H1 (cell line): Measurements from ENCODE around the gene SMARCB1. TPM values are rescaled to one million over a fixed set of nuclear protein-coding genes. Genes with fewer than 3 reads are reported as not detected.

ENCODE experiments used
- CTCF ChIA-PET: fragments of 300-600 bp; sonication (Branson Sonifier 250); formaldehyde crosslinking; loops from one replicate; lab custom pipeline; 2021; ENCODE audit not compliant: partially characterized antibody; lab: Charles Lee
- POLR2A ChIA-PET: fragments of 300-600 bp; sonication (Branson Sonifier 250); formaldehyde crosslinking; loops from one replicate; lab custom pipeline; 2021; ENCODE audit warnings: inconsistent platforms; ENCODE audit not compliant: partially characterized antibody; lab: Charles Lee
- DNase-seq, 2 experiments: peaks; one replicate each; pipeline versions ENCODE4 v3.0.0 to v3.0.0-alpha.2; 2010 to 2022; ENCODE audit warnings: low spot score in 2 of 2, low read depth in 1 of 2, mixed read lengths in 1 of 2
- FAIRE-seq: peaks from 2 replicates; lab custom pipeline; 2011; peaks lifted over from hg19 to GRCh38; lab: Jason Lieb, UNC
- H2AFZ ChIP-seq: 2 replicates; pipeline ENCODE4 v1.8.1; 2012; ENCODE audit warnings: low read length, inconsistent platforms
- H2AK5ac ChIP-seq: 2 replicates; pipeline ENCODE4 v1.6.1; 2013; ENCODE audit warnings: low read depth, low read length
- H2BK120ac ChIP-seq: replicated peaks from 2 replicates; pipeline ENCODE3; 2013; ENCODE audit warnings: low read depth, low read length, inconsistent platforms
- H2BK12ac ChIP-seq: 2 replicates; pipeline ENCODE4 v1.6.1; 2013; ENCODE audit warnings: low read depth, low read length
- H2BK15ac ChIP-seq: 2 replicates; pipeline ENCODE4 v1.6.1; 2013; ENCODE audit warnings: low read length
- H2BK20ac ChIP-seq: 2 replicates; pipeline ENCODE4 v1.6.1; 2013; ENCODE audit warnings: low read length
- H2BK5ac ChIP-seq: 2 replicates; pipeline ENCODE4 v1.6.1; 2013; ENCODE audit warnings: low read depth, low read length
- H3K14ac ChIP-seq: 2 replicates; pipeline ENCODE4 v1.6.1; 2013; ENCODE audit warnings: inconsistent platforms; ENCODE audit not compliant: insufficient read length
- H3K18ac ChIP-seq: 2 replicates; pipeline ENCODE4 v1.6.1; 2013; ENCODE audit warnings: low read length; ENCODE audit errors: extremely low read depth
- H3K23ac ChIP-seq: 2 replicates; pipeline ENCODE4 v1.6.1; 2013; ENCODE audit warnings: inconsistent platforms; ENCODE audit not compliant: insufficient read length
- H3K23me2 ChIP-seq: 2 replicates; pipeline ENCODE4 v1.6.1; 2013; ENCODE audit warnings: low read depth, low read length
- H3K27ac ChIP-seq: 2 replicates; pipeline ENCODE4 v1.6.1; 2011; ENCODE audit warnings: low read depth, low read length, inconsistent platforms
- H3K27me3 ChIP-seq, 4 experiments: replicated peaks in 1 of 4; 1 replicate in 1 of 4; 2 replicates in 3 of 4; pipeline versions ENCODE4 v1.6.1 to v1.8.1; 2011 to 2013; ENCODE audit warnings: low read length in 3 of 4, mild to moderate bottlenecking in 3 of 4, inconsistent platforms in 2 of 4, mixed read lengths in 2 of 4, moderate library complexity in 1 of 4; ENCODE audit not compliant: control insufficient read depth in 3 of 4, insufficient read depth in 3 of 4; ENCODE audit errors: extremely low read depth in 1 of 4
- H3K36me3 ChIP-seq, 4 experiments: 2 replicates each; pipeline versions ENCODE4 v1.6.1 to v1.8.1; 2011 to 2013; ENCODE audit warnings: mild to moderate bottlenecking in 4 of 4, low read length in 3 of 4, moderate library complexity in 2 of 4, control low read depth in 1 of 4, inconsistent platforms in 1 of 4; ENCODE audit not compliant: insufficient read depth in 4 of 4, control insufficient read depth in 2 of 4
- H3K4ac ChIP-seq: replicated peaks from 2 replicates; pipeline ENCODE3; 2013; ENCODE audit warnings: low read length, low read depth, mixed read lengths, inconsistent platforms; ENCODE audit not compliant: insufficient read length
- H3K4me1 ChIP-seq, 4 experiments: replicated peaks in 1 of 4; 1 replicate in 1 of 4; 2 replicates in 3 of 4; pipeline versions ENCODE4 v1.6.1 to v1.8.1; 2011 to 2013; ENCODE audit warnings: low read length in 3 of 4, inconsistent platforms in 2 of 4, mixed read lengths in 1 of 4; ENCODE audit not compliant: insufficient read depth in 4 of 4, control insufficient read depth in 3 of 4
- H3K4me2 ChIP-seq, 2 experiments: 2 replicates each; pipeline versions ENCODE4 v1.6.1 to v1.8.1; 2011 to 2013; ENCODE audit warnings: low read depth in 2 of 2, low read length in 2 of 2, control low read depth in 1 of 2, inconsistent platforms in 1 of 2, mild to moderate bottlenecking in 1 of 2; ENCODE audit not compliant: insufficient read depth in 1 of 2
- H3K4me3 ChIP-seq, 4 experiments: fragments of 200-600, 300-600 bp in 1 of 4; sonication (generic), shearing (Covaris generic), sonication (Bioruptor Twin) in 1 of 4; 2 replicates each; pipeline versions ENCODE4 v1.5.1 to v1.8.1; 2011 to 2016; ENCODE audit warnings: low read length in 4 of 4, low read depth in 3 of 4, control low read depth in 2 of 4, inconsistent platforms in 2 of 4, mild to moderate bottlenecking in 2 of 4, mixed read lengths in 1 of 4, moderate library complexity in 1 of 4; ENCODE audit not compliant: insufficient read depth in 2 of 4; ENCODE audit errors: extremely low read depth in 1 of 4
- H3K56ac ChIP-seq: replicated peaks from 2 replicates; pipeline ENCODE3; 2013; ENCODE audit warnings: low read depth, mild to moderate bottlenecking, mixed read lengths, low read length, inconsistent platforms; ENCODE audit not compliant: insufficient read length
- H3K79me1 ChIP-seq: 2 replicates; pipeline ENCODE4 v1.6.1; 2013; ENCODE audit warnings: low read depth, low read length, control low read depth
- H3K79me2 ChIP-seq, 2 experiments: 2 replicates each; pipeline versions ENCODE4 v1.6.1 to v1.8.1; 2012 to 2013; ENCODE audit warnings: low read length in 2 of 2, mild to moderate bottlenecking in 2 of 2, inconsistent platforms in 1 of 2; ENCODE audit not compliant: insufficient read depth in 2 of 2, control insufficient read depth in 1 of 2
- H3K9ac ChIP-seq, 4 experiments: replicated peaks in 1 of 4; 1 replicate in 1 of 4; 2 replicates in 3 of 4; pipeline versions ENCODE4 v1.6.1 to v1.8.1; 2011 to 2013; ENCODE audit warnings: low read depth in 3 of 4, low read length in 3 of 4, control low read depth in 2 of 4, mild to moderate bottlenecking in 2 of 4, moderate library complexity in 2 of 4, inconsistent platforms in 1 of 4; ENCODE audit errors: extremely low read depth in 1 of 4
- H3K9me3 ChIP-seq, 2 experiments: 2 replicates each; pipeline versions ENCODE4 v1.6.1 to v1.8.1; 2012 to 2013; ENCODE audit warnings: mild to moderate bottlenecking in 2 of 2, moderate library complexity in 2 of 2, control low read depth in 1 of 2, inconsistent platforms in 1 of 2, low read depth in 1 of 2, low read length in 1 of 2, mixed read lengths in 1 of 2; ENCODE audit not compliant: insufficient read depth in 2 of 2
- H4K20me1 ChIP-seq, 2 experiments: replicated peaks in 1 of 2; 2 replicates each; pipeline versions ENCODE3 to v1.8.1; 2011 to 2013; ENCODE audit warnings: inconsistent platforms in 2 of 2, low read length in 2 of 2, mild to moderate bottlenecking in 1 of 2; ENCODE audit not compliant: insufficient read depth in 2 of 2, control insufficient read depth in 1 of 2
- H4K5ac ChIP-seq: 2 replicates; pipeline ENCODE4 v1.6.1; 2013; ENCODE audit warnings: low read length, low read depth, mixed read lengths, inconsistent platforms; ENCODE audit not compliant: insufficient read length
- H4K8ac ChIP-seq: 2 replicates; pipeline ENCODE4 v1.8.0; 2013; ENCODE audit warnings: mild to moderate bottlenecking, moderate library complexity, low read length, inconsistent platforms; ENCODE audit not compliant: insufficient read depth; ENCODE audit errors: extremely low read depth
- H4K91ac ChIP-seq: replicated peaks from 2 replicates; pipeline ENCODE3; 2013; ENCODE audit warnings: low read length, mixed read lengths, inconsistent platforms; ENCODE audit not compliant: insufficient read length
- ASH2L ChIP-seq: fragments of 200-600, 300-600 bp; sonication (generic); IDR thresholded peaks from one replicate; pipeline ENCODE4 v1.7.1; 2017; ENCODE audit warnings: low read length
- RBBP5 ChIP-seq: IDR thresholded peaks from 2 replicates; pipeline ENCODE4 v1.7.1; 2012; ENCODE audit warnings: low read depth, mild to moderate bottlenecking, inconsistent platforms, low read length, moderate library complexity, borderline replicate concordance
- SIN3A ChIP-seq, 2 experiments: IDR thresholded peaks in 1 of 2; conservative IDR thresholded peaks in 1 of 2; 2 replicates each; pipeline ENCODE4 v1.6.1; 2011 to 2012; ENCODE audit warnings: low read length in 2 of 2, improper control_type of control experiment in 1 of 2, low read depth in 1 of 2, mild to moderate bottlenecking in 1 of 2
- TAF7 ChIP-seq: optimal IDR thresholded peaks from 2 replicates; pipeline ENCODE3; 2011; ENCODE audit warnings: low read depth, mild to moderate bottlenecking, inconsistent platforms, low read length, moderate library complexity, borderline replicate concordance
- WGBS, 2 experiments: shearing (Covaris generic) in 1 of 2; methylation state at CpG; one replicate each; pipeline versions ENCODE4 v1.1.6 to v1.1.7; 2013 to 2015; ENCODE audit warnings: low lambda C conversion rate in 2 of 2, mixed read lengths in 2 of 2, inconsistent platforms in 1 of 2, low coverage in 1 of 2, missing lambda C conversion rate in 1 of 2; ENCODE audit not compliant: insufficient replicate concordance in 2 of 2, insufficient coverage in 1 of 2, insufficient read length in 1 of 2; ENCODE audit errors: extremely low coverage in 1 of 2, missing lambda C conversion rate in 1 of 2; 5-methylcytosine and 5-hydroxymethylcytosine counted together
- polyA plus RNA-seq, 7 experiments: library from polyadenylated mRNA; depleted of rRNA in 3 of 7; stranded (reverse) in 5 of 7; unstranded in 2 of 7; fragments of >200 nt in 5 of 7; fragments of 200-250 nt in 2 of 7; gene quantifications; 1 replicate in 5 of 7; 2 replicates in 1 of 7; 4 replicates in 1 of 7; pipeline versions ENCODE4 v1.2.1 to v1.2.3, GENCODE V29; 2011 to 2013; ENCODE audit warnings: missing spikeins in 2 of 7, mixed read lengths in 2 of 7
- total RNA-seq: library from RNA; stranded (reverse); fragmentation: NEBNext Ultra II Directional; extraction: Animal tissue kit (Norgen Biotek cat#: 25700); gene quantifications from 2 replicates; pipeline ENCODE4 v1.2.1, GENCODE V29; 2021
- TF ChIP-seq, protein P1 (sequence below), 3 experiments: IDR thresholded peaks; 1 replicate in 2 of 3; 2 replicates in 1 of 3; pipeline versions ENCODE4 v1.5.1 to v1.6.1; 2011; ENCODE audit warnings: low read length in 3 of 3, mild to moderate bottlenecking in 3 of 3, inconsistent platforms in 2 of 3, low read depth in 1 of 3, moderate library complexity in 1 of 3; ENCODE audit not compliant: insufficient read depth in 1 of 3; ENCODE audit errors: control extremely low read depth in 1 of 3
- TF ChIP-seq, protein P2 (sequence below): IDR thresholded peaks from 2 replicates; pipeline ENCODE4 v1.6.1; 2012; ENCODE audit warnings: inconsistent platforms

Gene SMARCB1
- total and polyA plus RNA-seq, 2 of the 8 experiments (the other 6 are each of a cell fraction or from before 2014, with no cell fraction given): 116 to 145 TPM

DNA sequence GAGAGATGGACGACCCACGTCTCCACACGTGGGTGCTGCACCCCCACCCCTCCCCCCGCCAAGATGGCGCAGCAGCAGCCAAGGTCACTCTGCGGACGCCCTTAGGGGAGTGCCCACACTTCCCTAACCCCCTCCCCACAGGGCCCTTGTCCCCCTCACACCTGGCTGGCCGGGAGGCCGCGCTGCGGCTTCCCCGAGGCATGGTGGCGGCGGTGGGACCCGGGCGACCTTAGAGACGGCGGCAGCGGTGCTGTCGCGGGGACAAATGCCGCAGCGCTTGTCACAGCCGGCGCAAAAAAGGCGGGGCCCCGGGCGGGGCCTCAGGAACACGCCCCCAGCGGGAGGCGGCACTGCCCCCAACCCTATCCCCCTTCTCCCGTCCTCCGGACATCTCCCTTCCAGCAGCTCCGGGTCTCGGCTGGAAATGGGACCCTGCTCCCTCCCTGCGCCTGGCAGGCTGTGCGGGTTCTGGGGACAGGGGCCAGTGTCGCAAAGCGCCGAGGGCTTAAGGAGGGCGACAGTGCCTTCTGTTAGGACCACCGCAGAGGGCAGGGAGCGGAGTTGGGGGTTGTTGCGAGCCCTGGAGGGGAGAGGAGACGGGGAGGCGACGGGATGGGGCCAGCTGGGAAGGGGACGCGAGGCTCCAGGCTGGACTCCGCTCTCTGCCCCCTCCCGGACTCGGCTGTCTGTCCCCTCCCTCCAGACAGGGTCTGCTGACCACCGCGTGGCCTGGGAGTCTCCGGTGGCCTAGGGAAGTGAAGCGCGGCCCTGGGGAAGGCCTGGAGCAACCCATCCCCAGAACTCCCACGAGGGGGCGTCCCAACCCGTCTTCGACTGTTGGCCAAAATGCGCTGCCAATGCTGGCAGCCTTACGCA lies 18.9 kb upstream of the SMARCB1 start, which contains the start of gene CHCHD10:
Gene CHCHD10 (minus strand): TSS at position 300 of the 876 bp plus-strand sequence. CDS start 98 bp downstream, at position 202.
- H3K27me3 ChIP-seq: peaks cover 0 to 14% (median 9%) of the 10 kb centered on the region in 4 experiments; a peak in 6 of 7 replicates
- no peaks in the 10 kb centered on the region for H3K79me1 ChIP-seq
- DNase-seq (peak in 1 of 2 experiments; percentile 96), FAIRE-seq (no peak)
- WGBS, 2 experiments: 1% methylated on average over 28 of the region's 63 CpGs; no CpG with 5 or more reads in 1 of the 2 experiments
- peaks cover 0 to 27% (median 20%) of the 10 kb centered on the region in 4 experiments; a peak in 6 of 7 replicates for H3K4me1 ChIP-seq
- peak within 1 kb of the TSS; percentile 79 for H2AFZ ChIP-seq
- no peak within 1 kb of the TSS for H2BK15ac ChIP-seq
- CTCF ChIA-PET: interaction anchor here (0.6 to 9.6 kb wide), 20 partner anchors 15 to 1679 kb away, joined by 3 to 73 read pairs (median 4); partner anchors contain the start of genes SLC2A11, SMARCB1 and ZNF70
- no peak within 1 kb of the TSS; the same call in 1 of the 2 replicates for H2BK5ac ChIP-seq
- peaks cover 15% of the 10 kb centered on the region for H3K23me2 ChIP-seq
- H3K79me2 ChIP-seq: no peaks in the 10 kb centered on the region
- H3K18ac ChIP-seq: peak within 1 kb of the TSS; percentile 93
- H3K9me3 ChIP-seq: no peaks in the 10 kb centered on the region
- peak within 1 kb of the TSS; percentile 73 to 99 for H3K4me2 ChIP-seq
- no peak within 1 kb of the TSS; the same call in 1 of the 2 replicates for H3K27ac ChIP-seq
- no peak within 1 kb of the TSS for H3K23ac ChIP-seq
- H4K20me1 ChIP-seq: peaks cover 0 to 16% of the 10 kb centered on the region in 2 experiments
- H3K56ac ChIP-seq: no peak within 1 kb of the TSS
- H3K14ac ChIP-seq: no peak within 1 kb of the TSS
- peak within 1 kb of the TSS; percentile 75; the same call in 1 of the 2 replicates for H2BK12ac ChIP-seq
- H2AK5ac ChIP-seq: no peak within 1 kb of the TSS
- peak within 1 kb of the TSS in 2 of 4 experiments; percentile 48 to 58; a peak in 4 of 7 replicates for H3K9ac ChIP-seq
- H4K5ac ChIP-seq: peak within 1 kb of the TSS; percentile 72
- H2BK20ac ChIP-seq: peak within 1 kb of the TSS; percentile 61; the same call in 1 of the 2 replicates
- no peaks in the 10 kb centered on the region for H3K36me3 ChIP-seq
- H4K8ac ChIP-seq: no peak within 1 kb of the TSS
- H2BK120ac ChIP-seq: peak within 1 kb of the TSS; percentile 49
- POLR2A ChIA-PET: interaction anchor here (0.9 to 4.5 kb wide), 11 partner anchors 9 to 126 kb away, joined by 3 to 22 read pairs (median 4); partner anchors contain the start of genes MIF, SMARCB1, VPREB3 and ZNF70
- peak within 1 kb of the TSS; percentile 63 to 96 (median 74) for H3K4me3 ChIP-seq
- peak within 1 kb of the TSS; percentile 48 for H3K4ac ChIP-seq
- H4K91ac ChIP-seq: peak within 1 kb of the TSS; percentile 97
- TF ChIP-seq TAF7 (no peak), SIN3A (conservative IDR thresholded peaks at IDR 0.05 in 1 of 2, IDR thresholded peaks at IDR 0.05 in 1 of 2; ENCODE audit: low read depth in 1 of 2, low read length in 2 of 2) (no peak), ASH2L (peak; percentile 48), RBBP5 (no peak)
- TF ChIP-seq, protein P1, sequence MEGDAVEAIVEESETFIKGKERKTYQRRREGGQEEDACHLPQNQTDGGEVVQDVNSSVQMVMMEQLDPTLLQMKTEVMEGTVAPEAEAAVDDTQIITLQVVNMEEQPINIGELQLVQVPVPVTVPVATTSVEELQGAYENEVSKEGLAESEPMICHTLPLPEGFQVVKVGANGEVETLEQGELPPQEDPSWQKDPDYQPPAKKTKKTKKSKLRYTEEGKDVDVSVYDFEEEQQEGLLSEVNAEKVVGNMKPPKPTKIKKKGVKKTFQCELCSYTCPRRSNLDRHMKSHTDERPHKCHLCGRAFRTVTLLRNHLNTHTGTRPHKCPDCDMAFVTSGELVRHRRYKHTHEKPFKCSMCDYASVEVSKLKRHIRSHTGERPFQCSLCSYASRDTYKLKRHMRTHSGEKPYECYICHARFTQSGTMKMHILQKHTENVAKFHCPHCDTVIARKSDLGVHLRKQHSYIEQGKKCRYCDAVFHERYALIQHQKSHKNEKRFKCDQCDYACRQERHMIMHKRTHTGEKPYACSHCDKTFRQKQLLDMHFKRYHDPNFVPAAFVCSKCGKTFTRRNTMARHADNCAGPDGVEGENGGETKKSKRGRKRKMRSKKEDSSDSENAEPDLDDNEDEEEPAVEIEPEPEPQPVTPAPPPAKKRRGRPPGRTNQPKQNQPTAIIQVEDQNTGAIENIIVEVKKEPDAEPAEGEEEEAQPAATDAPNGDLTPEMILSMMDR (IDR thresholded peaks at IDR 0.05; ENCODE audit: control extremely low read depth in 1 of 3, insufficient read depth in 1 of 3, low read depth in 1 of 3, low read length in 3 of 3): peak; percentile 78 to 86 (median 85)
- TF ChIP-seq, protein P2, sequence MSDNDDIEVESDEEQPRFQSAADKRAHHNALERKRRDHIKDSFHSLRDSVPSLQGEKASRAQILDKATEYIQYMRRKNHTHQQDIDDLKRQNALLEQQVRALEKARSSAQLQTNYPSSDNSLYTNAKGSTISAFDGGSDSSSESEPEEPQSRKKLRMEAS: peak; percentile 71
